Body of pancreas (tissue), 4 donors: ENCODE data around the gene TAF11L10.
"Not testable (repeated sequence)": the region's sequence is repeated elsewhere in the genome, so short reads cannot be mapped to it uniquely, and the experiment has no call there.

Experiments
- CTCF ChIP-seq, 7 experiments: fragments of 450-650 bp in 4 of 7; fragments of 200-600 bp in 3 of 7; sonication (generic) in 3 of 7; IDR thresholded peaks; one replicate each; pipeline ENCODE4 v1.5.1; 2016 to 2019; ENCODE audit warnings: antibody characterized with exemption in 7 of 7
- POLR2A ChIP-seq, 3 donors: fragments of 450-650 bp; IDR thresholded peaks; one replicate each; pipeline ENCODE4 v1.6.1; 2016; ENCODE audit warnings: antibody characterized with exemption in 3 of 3, mild to moderate bottlenecking in 2 of 3

GRCh38 chr5:17631788-17632187, 34.2 kb upstream of the TAF11L10 start, which contains the start of gene TAF11L13:
- TF ChIP-seq CTCF, POLR2A (IDR thresholded peaks at IDR 0.05): not testable (repeated sequence)
